ENCODE measurements around the gene TPRA1.
A peak's percentile ranks its signal among the peaks of the same experiment; 100 is the strongest.

The TPRA1 gene

GRCh38 chr3:127555108-127555507, 35.4 kb downstream of the TPRA1 start:
- no peak for DNase-seq

- no peak for DNase-seq
Observed at GRCh38 chr3:127552038-127552437, 38.5 kb downstream of the TPRA1 start.

- no peak for DNase-seq
Observed at GRCh38 chr3:127551178-127551577, 39.4 kb downstream of the TPRA1 start.

GRCh38 chr3:127550468-127551157, 39.9 kb downstream of the TPRA1 start:
- no peak for DNase-seq

GRCh38 chr3:127549826-127550467, 40.6 kb downstream of the TPRA1 start:
- DNase-seq: no peak

GRCh38 chr3:127547761-127548605, 42.5 kb downstream of the TPRA1 start:
- DNase-seq: peak; percentile 65

GRCh38 chr3:127546970-127547733, 43.4 kb downstream of the TPRA1 start:
- no peak for DNase-seq

GRCh38 chr3:127546554-127546953, 44.0 kb downstream of the TPRA1 start:
- no peak for DNase-seq

GRCh38 chr3:127545711-127546457, 44.6 kb downstream of the TPRA1 start:
- DNase-seq: no peak

- DNase-seq: no peak
Observed at GRCh38 chr3:127545216-127545615, 45.3 kb downstream of the TPRA1 start.

GRCh38 chr3:127544803-127545201, 45.7 kb downstream of the TPRA1 start:
- no peak for DNase-seq

GRCh38 chr3:127544192-127544802, 46.2 kb downstream of the TPRA1 start:
- DNase-seq: peak; percentile 68

GRCh38 chr3:127543441-127543840, 47.1 kb downstream of the TPRA1 start:
- DNase-seq: no peak

- no peak for DNase-seq
Observed at GRCh38 chr3:127542441-127542952, 48.0 kb downstream of the TPRA1 start.

- no peak for DNase-seq
Observed at GRCh38 chr3:127541320-127541719, 49.2 kb downstream of the TPRA1 start.

GRCh38 chr3:127539366-127540060, 51.0 kb downstream of the TPRA1 start:
- no peak for DNase-seq

GRCh38 chr3:127538569-127538968, 52.0 kb downstream of the TPRA1 start:
- DNase-seq: no peak

- no peak for DNase-seq
Observed at GRCh38 chr3:127536830-127537812, 53.4 kb downstream of the TPRA1 start.

All from activated CD4-positive, alpha-beta T cell treated with anti-CD3 and anti-CD28 coated beads, Interleukin-2, amount 50 U/mL, for 16 hours (primary cell).